Measurements from ENCODE around the gene DUOX1.

DUOX1 gene

DNA sequence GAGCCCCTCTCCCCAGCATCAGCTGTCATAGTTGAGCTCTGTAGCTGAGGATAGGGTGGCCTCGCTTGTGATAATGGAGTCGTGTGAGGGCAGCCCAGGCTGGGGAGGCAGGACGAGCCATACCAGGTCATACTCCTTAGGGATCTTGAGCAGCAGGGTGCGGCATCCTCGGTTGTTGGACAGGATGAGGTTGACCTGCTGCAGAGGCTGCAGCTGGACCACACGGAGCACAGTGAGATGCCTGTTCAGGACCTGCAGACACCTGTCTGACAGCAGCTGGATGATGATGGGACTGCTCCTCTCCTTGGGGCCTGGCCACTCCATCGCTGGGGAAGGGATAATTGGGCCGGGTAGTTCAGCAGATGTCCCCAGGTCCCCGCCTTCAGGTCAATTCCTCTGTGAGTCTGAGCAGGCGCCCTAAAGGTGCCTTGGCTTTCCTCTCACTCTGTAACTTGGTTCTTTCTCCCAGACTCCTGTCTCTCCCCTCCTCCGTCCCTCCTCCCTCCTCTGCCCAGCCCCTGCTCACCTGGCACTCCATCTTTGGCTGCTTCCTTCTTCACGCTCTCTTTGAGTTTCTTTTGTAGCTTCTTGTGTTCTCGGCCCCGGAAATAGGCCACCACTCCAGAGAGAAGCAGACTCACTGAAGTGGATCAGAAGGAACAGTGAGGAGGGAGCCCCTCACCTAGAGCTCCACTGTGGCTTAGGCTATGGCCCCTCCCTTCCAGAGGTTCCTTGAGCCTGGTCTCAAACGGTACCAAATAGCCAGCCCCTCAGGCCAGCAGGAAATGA, 23.6 kb upstream of the DUOX1 start:
- DNase-seq (ENCODE audit: low read depth): no peak

DNA sequence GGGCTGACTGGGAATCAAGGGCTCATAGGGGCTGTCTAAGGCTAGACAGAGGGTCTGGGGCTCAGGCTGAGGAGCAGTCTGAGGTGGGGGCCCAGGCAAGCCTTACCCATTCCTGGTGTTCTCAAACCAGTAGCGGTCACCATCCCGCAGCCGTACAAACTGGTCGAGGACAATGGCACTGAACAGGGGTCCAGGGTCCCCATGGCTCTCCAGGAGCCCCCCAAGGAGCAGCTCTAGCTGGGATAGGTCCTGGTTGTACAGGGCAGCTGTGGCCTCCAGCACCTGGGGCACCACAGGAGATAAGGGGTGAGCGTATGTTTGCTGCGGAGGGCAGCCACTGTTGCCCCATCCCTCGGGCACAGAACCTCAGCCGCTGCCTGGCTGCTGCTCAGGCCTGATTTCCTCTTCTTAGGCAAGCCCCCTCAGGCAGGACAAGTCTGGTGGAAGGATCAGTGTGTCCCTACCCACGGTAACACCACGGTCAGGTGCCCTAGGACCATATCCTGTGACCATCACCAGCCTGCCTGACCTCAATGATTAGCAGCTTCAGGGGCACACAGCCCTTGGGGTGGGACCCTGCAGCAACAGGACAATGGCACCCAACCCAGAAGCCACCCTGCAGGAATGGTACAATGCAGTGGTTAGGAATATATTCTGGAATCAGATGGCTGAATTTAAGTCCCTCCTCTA, 21.7 kb upstream of the DUOX1 start:
- no peak for DNase-seq (ENCODE audit: low read depth)

DNA sequence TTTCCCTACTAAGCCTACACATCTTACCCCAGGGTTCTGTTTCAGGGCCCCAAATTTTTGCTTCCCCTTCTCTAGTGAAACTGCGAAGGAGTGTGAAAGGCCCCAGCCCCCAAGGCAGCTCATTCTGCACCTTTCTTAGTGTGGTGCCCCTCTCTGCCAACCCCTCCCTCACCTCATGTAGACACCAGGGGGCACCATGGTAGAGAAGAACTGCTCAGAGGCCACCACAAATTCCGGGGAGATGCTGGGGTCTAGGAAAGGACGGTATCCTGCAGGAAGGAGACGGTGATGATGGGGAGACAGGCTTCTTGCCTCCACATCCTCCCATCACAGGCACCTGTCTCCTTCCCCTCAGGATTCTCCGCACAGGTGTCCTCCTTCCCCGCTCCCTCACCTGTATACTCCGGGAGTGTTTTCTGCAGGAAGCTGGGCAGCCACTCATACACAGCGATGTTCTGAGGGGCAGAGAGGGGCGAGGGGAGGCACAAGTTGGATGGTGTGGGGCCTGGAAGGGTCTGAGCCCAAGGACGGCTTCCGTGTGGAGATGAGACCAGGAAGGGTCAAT, 19.5 kb upstream of the DUOX1 start:
- DNase-seq (ENCODE audit: low read depth): no peak

DNA sequence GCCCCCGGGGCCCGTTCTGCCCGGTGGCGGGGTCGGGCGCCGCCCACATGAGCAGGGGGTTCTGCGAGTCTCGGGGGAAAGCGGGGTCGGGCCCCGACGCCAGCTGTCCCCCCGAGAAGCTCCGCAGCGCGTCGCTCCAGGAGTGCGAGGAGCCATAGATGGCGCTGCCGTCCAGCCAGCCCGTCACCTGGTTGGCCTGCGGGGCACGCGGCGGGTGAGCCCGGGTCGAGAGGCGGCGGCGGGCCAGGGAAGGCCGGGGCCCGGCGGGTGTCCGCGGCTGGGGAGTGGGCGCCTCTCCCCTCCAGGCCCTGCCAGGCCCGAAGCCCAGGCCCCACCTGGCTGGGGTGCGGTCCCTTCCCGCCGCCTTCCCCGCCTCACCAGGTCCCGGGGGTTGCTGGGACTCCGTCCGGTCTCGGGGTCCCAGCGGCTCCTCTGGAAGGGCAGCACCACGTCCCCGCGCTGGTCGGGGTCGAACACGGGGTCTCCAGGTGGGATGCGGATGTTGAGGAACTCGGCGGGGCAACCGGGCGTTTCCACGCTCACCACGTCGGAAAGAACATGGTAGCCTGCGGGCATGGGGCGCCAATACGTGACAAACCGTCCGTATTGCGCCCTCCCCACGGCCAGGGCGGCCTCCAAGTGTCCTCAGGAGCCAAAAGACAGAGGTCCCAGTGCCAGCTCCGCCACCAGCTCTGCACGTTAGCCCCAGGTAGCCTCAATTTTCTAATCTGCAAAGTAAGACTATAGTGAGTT, 18.2 kb upstream of the DUOX1 start:
- DNase-seq (ENCODE audit: low read depth): no peak

DNA sequence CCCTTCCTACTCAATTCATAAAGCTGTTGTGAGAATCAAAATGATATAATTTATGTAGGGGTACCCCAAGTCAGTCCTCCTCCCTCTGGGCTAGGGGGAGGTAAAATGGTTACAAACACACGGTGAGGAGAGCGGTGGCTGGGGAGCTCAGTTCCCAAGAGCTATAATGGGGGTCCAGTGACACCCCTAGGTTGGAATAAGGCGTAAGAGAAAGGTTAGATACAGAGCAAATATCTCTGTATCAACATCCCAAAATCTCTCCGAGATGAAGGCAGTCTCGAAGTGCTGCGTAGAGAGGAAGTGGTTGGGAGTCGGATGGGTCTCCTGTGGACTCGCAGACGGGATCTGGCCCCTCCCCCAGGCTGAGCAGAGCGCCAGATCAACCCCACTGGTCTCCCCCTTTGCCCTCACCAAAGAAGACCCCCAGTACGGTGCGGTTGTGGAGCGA, 17.6 kb upstream of the DUOX1 start:
- no peak for DNase-seq (ENCODE audit: low read depth)

DNA sequence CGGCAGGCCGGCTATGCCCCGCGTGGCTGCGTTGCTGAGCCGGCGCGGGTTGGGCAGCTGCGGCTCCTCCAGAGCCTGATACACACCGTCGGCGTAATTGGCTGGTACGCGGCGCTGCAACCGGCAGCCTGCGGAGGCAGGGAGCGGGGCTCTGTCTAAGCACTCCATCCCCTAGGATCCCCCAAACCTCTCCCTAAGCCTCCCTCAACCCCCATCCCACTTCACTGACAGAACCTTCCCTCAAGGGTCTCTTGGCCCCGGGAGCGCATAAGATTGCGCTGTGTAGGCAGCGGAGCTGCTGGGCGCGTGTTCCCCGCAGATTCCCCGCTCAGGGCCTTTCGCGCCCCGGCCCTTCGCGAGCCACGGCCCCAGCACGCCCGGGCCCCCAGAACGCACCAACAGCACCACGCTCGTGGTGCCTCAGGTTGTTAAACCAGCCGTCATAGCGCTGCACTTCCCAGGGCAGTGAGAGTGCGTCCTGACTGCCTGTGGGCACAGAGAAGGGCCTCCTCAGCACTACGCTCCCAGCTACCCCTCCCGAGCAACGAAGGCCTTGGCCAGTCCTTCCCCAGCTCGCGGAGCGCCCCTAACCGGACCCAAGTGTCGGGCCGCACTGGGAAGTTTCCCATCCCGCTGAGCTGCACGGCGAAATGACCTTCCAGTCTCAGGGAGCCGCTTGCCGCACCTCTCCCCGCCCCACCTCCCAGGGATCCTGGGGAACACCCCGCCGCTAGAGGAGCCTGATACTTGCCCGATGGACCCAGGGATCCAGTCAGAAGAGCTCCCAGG, 17.0 kb upstream of the DUOX1 start:
- no peak for DNase-seq (ENCODE audit: low read depth)

DNA sequence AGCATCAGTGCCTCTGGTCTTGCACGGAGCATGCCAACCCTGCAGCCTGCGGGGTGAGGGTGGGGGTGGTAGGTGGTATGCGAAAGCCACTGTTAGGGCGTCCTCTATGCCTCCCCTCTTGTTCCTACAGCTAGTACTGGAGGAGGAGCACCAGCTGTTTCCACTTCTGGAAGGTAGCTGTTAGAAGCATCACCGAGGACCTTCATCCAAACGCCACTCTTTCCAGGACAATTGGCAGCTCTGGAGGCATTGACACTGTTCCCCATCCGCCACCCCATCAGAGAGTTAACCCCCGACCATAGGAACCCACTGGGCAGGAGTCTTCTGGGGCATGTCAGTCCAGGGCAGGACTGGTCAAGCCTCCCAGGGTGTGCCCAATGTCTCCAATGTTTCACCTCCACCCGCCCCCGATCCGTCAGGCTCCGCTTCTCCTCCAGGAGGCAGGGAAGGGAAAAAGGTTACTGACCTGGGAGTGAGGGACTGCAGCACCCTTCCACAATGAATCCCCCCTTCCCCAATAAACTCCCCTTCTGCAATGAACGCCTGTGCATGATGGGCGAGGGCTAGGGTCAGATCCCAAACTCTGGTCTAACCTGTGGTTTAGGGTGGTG, 16.3 kb upstream of the DUOX1 start:
- no peak for DNase-seq (ENCODE audit: low read depth)

DNA sequence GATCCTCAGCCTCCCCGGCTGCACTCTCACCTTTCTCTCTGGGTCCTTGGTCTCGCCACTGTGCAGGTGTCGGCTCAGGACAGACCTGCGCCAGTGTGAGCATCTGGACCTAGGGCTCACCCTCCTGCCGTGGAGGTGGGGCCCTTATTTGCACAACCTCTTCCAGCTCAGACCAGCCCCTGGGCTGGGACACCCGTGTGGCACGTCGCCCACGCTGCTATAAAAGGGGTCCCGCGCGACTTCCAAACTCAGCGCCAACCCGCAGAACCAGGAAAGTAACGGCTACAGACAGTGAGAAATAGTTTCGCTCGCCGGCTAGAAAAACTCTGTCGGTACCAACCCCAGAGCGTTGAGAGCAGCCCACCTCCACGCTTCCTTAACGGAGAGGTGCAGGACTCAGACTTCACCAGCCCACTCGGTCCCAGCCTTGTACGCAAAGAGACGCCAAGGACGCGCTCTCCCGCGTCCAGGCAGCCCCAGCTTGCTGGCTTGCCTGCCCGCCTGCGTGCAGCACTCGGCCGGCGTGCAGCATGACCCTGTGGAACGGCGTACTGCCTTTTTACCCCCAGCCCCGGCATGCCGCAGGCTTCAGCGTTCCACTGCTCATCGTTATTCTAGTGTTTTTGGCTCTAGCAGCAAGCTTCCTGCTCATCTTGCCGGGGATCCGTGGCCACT, 15.6 kb upstream of the DUOX1 start, which contains the start of the genes DUOX2 and DUOXA2:
Gene DUOX2 (minus strand): TSS at position 97 of the 675 bp plus-strand sequence. CDS start 761 bp downstream, outside the sequence.
Gene DUOXA2 (plus strand): TSS at position 251 of the 675 bp plus-strand sequence. CDS start 280 bp downstream, at position 531.
- DNase-seq (ENCODE audit: low read depth): no peak

DNA sequence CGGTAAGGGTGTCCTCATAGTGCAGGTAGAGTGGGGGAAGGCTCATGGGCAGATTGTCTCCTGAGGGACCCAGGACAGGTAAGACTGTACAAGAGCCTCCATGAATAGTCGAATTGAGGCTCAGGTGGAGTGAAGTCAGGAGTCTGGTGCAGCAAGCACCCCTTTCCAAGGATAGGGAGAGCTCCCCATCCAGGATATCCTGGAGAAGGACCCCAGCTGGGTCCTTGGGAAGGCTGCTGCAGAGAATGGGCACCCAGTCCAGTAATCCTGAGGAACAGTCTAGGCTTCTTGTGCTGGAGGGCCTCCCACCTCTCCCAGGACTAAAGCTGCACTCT, 15.1 kb upstream of the DUOX1 start:
- DNase-seq (ENCODE audit: low read depth): no peak

DNA sequence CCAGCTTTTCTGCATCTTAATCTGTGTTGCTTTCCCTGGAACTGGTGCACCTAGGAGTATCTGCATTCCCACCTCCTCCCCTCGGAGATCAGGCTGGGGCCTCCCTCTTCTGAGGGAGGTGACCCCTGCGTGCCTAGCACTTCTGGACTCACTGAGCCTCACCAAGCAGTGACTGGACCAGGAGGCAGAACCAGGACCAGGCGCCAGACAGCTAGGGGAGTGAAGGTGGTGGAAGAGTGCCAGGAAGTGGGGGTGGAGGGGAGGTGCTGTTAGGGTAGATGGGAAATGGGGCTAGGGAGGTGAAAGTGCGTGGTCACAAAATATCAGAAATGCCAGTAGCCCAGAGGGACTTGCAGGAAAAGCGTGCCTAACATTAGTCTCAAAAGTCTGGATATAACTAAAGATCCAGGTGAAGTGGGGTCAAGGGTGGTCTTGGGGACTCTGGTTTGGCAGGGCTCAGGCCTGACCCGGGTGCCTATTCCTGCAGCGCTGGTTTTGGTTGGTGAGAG, 14.4 kb upstream of the DUOX1 start:
- no peak for DNase-seq (ENCODE audit: low read depth)

DNA sequence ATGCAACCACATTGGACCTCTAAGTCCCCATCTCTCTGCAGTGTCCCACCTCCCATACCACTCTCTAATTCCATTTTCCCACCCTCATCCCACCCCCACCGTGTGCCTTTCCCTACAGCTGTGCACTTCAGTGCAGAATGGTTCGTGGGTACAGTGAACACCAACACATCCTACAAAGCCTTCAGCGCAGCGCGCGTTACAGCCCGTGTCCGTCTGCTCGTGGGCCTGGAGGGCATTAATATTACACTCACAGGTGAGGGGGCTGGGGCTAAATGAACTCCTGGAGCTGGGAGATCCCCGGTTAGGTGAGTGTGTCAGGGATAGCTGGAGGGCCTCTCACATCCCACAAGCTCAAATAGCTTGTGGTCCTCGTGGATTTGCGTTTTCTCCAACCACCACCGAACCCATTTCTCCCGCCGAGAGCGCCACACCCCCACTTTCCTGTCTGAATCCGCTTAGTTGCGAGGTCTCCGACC, 13.8 kb upstream of the DUOX1 start:
- no peak for DNase-seq (ENCODE audit: low read depth)

DNA sequence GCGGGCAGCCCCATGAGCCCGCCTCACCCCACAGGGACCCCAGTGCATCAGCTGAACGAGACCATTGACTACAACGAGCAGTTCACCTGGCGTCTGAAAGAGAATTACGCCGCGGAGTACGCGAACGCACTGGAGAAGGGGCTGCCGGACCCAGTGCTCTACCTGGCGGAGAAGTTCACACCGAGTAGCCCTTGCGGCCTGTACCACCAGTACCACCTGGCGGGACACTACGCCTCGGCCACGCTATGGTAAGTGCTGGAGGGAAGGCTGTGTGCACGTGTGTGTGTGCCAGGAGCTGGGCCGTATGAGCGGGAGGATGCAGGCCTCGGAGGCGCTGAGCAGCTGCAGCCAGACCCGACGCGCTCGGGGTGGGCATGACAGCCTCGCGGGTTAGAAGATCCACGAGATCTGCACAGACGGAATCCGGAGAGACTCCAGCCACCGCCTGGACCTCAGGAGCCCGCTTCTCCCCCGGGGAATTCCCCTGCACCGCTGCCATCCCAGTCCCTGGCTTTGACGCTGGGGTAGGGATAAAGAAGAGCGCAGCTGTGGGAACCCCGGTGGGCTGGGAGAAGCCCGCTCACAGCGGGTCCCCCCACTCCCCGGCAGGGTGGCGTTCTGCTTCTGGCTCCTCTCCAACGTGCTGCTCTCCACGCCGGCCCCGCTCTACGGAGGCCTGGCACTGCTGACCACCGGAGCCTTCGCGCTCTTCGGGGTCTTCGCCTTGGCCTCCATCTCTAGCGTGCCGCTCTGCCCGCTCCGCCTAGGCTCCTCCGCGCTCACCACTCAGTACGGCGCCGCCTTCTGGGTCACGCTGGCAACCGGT, 13.1 kb upstream of the DUOX1 start:
- no peak for DNase-seq (ENCODE audit: low read depth)

DNA sequence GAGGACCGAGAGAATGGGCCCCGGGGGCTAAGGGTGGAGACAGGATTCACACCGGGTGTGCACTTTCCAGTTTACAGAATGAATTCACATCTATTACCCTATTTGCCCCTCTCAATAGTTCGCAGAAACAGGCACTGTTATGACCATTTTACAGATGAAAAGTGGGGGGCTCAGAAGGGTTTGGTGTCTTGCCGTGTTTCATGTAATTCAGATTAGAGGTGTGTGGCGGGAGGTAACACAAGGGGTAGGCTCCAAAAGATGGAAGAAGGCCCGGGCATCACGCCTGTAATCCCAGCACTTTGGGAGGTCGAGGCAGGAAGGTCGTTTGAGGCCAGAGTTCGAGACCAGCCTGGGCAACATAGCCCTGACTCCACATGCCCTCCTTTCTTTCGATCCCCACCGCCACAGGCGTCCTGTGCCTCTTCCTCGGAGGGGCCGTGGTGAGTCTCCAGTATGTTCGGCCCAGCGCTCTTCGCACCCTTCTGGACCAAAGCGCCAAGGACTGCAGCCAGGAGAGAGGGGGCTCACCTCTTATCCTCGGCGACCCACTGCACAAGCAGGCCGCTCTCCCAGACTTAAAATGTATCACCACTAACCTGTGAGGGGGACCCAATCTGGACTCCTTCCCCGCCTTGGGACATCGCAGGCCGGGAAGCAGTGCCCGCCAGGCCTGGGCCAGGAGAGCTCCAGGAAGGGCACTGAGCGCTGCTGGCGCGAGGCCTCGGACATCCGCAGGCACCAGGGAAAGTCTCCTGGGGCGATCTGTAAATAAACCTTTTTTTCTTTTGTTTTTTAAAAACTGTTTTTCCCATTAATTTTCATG, 12.3 kb upstream of the DUOX1 start:
- DNase-seq (ENCODE audit: low read depth): no peak

DNA sequence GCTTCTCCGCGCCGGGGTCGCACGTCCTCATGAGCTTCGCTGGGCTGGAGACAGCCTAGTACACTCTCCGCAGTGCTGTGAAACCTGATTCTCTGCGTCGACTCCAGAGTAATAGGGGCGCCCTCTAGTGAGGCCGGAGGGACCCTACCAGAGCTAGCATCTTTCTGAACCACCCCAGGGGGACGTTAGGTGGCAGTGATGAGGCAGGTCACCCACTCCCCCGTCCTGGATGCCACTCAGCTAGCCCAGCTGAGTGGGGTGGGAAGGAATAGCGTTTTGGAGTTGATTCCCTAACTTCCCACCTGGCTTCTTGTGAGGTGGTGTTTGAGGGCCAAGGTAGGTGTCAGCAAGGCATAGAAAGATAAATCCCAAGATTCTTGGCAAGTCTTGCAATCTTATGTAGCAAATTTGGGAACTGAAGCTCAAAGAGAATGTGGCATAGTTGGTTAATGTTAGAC, 11.6 kb upstream of the DUOX1 start:
- peak; percentile 74 for DNase-seq (ENCODE audit: low read depth)

DNA sequence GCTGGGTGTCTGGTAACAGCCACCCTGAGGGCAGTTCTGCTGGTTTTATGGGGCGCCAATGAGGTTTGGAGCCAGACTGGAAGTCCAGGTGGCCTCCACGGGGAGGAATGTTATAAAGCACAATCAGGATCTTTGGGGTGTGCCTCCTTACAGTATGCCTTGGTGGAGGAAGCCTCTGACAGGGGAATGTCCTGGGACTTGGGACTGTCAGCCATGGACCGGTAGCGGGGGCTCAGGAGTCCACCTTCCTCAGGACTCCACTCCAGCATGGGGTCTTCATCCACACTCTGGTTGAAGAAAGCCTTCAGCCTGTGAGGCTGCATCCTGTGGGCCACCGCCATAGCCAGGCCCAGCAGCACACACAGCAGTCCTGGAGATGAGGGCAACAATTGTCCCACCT, 10.8 kb upstream of the DUOX1 start:
- DNase-seq (ENCODE audit: low read depth): no peak

DNA sequence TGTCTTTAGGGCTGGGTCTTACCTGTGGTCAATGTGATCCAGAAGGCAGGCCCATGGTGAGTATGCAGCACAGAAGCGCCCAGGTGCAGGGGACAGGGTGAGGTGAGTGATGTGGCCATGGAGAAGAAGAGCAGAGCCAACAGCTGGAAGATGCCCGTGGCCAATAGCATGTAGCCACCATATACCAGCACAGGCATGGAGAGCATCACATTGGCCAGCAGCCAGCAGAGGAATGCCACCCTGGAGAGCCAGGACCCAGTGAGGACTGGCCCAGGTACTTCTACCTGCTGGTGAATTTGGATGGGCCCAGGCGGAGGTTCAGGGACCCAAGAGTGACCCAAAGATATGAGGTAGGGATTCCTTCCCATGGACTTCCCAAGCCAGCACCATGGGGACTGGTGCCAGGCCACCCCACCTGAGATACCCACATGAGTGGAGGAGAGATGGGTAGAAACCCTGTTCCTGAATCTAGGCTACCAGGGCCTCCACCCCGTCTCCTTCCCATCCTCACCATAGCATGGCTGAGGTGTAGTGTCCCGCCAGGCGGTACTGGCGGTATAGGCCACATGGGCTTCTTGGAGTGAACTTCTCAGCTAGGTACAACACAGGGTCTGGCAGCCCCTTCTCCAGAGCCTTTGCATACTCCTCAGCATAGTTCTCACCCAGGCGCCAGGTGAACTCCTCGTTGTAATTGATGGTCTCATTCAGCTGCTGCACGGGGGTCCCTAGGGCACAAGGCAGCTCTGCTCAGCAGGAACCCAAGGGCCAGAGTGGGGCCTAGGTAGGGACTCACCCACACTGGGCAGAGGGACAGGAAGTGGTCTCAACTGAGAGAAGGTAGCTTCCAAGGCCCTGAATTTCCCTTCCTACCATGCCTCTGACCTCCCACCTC, 9.5 kb upstream of the DUOX1 start:
- DNase-seq (ENCODE audit: low read depth): no peak

DNA sequence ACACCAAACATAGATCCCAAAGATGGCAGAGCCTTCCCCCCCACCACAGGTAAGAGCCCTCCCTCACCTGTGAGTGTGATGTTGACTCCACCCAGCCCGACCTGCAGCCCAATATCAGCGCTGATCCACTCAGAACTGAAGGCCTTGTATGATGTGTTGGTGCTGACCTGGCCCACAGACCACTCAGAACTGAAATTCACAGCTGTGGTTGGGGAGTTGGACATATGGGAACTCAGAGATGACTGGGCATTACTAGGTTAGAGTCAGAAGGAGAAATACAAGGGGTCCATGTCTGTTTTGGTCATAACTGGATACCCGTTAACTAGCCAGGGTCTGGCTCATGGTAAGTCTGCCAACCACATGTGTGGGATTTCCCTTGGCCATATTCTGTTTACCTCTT, 8.8 kb upstream of the DUOX1 start:
- DNase-seq (ENCODE audit: low read depth): no peak
